GM21717 (cell line): Measurements from ENCODE around the gene ABLIM1.
"Not testable (repeated sequence)": the region's sequence is repeated elsewhere in the genome, so short reads cannot be mapped to it uniquely, and the experiment has no call there.

Source experiments
- ATAC-seq: cut with Tn5 transposase; IDR thresholded peaks from one replicate; pipeline ENCODE4 v1.9.1; 2021; ENCODE audit warnings: mild to moderate bottlenecking, moderate library complexity; ENCODE audit not compliant: unreplicated experiment

The ABLIM1 gene

DNA sequence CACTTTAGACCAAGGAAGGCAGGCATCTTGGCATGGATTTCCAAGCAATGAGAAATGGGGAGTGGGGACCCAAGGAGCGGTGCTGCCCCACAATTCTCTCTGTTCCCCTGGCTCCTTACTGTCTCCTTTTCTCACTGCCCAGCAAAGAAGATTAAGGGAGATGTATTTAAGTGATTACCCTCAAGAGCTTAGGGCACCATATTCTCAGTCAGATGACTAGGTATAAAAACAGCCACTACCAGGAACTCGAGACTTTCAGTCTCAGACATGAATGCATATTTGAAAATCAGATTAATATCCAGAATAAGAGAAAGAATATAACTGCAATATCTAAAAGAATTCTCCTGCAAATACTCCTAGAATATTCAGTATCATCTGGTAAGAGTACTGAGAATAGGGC, at the start of gene ABLIM1:
ABLIM1 (minus strand) TSS at position 101 of the 400 bp plus-strand sequence; CDS start at position 26, 75 bp downstream.
- ATAC-seq, result no peak

DNA sequence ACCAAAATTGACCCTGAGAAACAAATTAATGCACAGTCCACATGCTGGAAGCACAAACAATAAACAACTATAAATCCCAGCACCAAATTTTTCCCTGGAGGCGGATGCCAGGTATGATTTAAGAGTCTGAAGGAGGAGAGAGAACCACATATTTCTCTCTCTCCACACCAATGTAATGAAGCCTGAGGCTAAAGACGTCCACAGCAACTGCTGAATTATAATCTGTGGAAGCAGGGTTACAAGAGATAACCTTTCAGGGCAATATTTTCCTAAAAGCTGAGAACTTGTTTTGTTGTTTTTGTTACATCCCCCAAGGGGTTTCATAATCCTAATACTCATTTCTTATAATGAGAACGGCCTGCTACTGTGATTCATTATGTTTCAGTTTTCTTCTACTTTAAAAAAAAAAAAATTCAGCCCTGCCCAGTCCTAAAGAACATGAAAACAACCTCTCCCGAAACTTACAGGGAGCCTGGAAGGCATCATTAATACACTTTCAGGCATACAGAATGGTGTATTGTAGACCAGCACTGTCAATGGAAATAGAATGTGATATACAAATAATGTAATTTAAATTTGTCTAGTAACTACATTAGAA, 48.5 kb upstream of the ABLIM1 start:
- ATAC-seq, result no peak

DNA sequence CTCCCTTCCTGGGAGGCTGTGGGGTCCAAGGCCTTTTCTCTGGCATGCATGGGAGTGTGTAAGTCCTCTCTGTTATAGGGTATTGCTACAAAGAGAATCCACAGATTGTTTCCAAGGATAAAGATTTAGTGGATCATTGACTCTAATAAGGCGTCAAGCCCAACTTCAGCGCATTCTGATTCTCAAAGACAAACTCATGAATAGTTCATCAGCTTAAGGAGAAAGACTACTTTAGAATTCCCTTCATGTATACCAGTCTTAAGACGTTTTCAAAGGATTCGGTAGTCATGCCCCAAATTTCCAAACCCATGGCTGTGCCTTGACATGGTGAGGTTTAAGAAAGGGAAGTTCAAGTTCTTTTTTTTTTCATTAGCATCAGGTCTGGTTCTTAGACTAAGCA, 46.6 kb upstream of the ABLIM1 start:
- no peak for ATAC-seq

DNA sequence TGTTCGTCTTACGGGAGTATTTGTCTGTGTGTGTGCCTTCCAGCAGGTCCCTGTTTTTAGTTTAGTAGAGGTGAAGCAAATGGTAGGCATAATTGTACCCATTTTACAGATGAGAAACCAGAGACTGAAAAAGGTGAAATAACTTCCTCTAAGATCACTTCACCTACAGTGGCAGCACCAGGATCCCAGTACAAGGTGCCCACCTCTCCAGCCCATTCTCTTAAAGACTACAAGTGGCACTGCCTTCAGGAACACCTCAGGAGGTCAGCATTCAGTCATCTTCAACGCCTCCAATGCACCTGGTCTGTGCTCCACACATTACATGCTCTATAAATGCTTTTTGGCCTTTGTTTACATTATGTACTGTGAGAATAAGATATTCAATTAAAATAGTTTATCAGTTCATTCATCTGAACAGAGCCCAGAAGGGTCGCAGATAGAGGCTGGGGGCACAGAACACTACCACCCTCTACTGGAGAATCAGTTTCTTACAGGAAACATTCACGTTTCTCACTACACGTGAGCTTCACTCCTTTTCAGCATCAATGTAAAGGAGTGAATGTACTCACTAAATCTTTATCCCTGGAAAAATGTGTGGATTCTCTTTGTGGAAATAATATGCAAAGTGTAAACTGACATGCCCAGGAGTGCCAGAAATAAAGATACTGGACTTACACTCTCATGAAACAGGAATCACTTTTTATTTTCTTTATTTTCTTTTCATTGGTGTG, 45.5 kb upstream of the ABLIM1 start:
- no peak for ATAC-seq

DNA sequence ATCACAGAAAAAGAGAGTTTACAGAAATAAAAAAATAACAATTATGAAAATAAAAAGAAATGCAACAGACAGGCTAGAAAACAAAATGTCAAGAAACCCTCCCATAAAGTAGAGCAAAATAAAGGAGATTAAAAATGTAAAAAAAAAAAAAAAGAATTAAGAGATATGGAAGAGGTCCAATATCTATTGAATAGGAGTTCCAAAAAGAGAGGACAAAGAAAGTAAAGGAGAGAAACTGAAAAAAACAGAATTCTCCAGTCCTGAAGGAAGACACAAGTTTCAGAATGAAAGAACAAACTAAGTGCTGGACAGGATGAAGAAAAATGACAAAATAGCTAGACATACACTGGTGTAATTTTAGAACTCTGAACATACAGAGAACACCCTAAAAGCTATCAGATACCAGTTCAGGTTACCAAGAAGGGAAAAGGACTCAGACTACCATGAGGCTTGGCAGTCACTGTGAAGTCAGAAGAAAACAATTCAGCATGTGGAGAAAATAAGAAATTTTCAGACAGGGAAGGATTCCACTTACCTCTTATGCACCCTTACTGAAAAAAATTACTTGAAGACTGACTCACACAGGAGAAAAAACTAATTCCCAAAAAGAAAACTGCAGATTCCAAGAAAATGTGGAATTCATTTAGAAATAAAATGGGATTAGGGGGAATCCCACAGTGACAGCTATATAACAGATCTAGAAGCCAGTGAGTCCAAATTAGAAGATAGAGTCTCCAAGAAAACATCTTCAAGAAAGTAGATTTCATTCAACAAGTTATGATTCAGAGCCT, 40.4 kb upstream of the ABLIM1 start:
- no peak for ATAC-seq

DNA sequence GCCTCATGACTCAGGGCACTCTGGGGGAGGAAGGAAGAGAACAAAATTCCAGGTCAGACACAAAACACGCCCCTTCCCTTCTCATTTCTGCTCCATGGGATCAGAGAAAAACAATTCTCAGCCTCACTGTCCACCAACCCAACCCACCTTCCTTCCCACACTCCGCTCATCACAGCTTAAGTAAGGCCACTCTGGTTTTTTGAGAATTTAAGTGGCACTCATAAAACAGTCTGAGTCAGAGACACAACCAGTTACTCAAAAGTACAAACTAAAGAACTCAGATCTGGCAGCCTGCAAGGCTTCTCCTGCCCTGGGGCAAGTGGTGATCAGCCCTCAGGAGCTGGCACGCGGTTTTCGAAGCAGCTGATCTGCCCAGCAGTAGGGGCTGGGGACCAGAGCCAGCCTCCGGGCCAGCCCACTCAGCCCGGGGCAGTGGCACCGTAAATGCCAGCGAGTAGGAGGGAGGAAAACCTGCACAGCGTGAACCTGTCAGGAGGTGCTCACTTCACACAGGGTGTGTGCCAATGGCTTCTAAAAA, 39.1 kb upstream of the ABLIM1 start:
- ATAC-seq, result no peak

DNA sequence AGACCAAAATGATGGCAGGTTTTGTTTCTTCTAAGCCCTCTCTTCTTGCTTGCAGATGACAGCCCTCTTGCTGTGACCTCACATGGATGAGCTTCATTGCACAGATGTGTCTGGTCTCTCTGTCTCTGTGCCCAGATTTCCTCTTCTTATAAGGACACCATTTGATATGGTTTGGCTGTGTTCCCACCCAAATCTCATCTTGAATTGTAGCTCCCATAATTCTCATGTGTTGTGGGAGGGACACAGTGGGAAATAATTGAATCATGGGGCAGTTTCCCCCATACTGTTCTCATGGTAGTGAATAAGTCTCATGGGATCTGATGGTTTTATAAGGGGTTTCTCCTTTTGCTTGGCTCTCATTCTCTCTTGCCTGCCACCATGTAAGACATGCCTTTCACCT, 38.2 kb upstream of the ABLIM1 start:
- not testable (repeated sequence) for ATAC-seq

DNA sequence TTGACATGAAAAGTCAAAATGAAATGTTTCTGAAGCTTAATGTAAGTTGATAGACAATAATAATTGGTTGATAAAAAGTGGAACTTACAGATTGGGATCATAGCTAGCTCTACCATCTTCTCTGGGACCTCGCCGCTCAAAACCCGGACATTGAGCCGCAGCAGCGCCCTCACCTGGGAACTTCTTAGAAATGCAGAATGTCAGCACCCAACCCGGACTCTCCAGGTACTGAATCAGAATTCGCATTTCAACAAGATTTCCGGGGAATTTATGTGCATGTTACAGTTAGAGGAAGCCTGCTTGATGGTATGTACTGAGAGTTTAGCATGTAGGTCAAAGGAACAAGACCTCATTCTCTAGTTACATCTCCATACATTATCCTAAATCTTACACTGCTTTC, 36.7 kb upstream of the ABLIM1 start:
- no peak for ATAC-seq

DNA sequence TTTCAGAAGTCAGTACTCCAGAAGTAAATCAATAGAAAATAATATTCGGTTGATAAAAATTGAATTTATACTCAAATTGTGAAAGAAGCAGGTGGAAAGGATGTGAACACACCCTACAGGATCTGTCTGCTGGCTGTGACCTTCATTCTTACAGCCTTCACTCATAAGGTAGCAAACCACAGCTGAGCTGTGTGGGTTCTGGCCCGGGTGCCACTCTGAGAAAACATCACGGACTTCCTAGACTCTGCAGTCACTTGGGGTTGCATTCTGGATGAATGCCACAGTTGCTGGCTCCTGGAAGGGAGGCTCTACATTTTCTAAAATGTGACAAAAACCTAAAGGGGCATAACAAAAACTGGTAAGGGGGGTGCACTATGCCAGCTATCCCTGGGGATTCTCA, 36.0 kb upstream of the ABLIM1 start:
- no peak for ATAC-seq

DNA sequence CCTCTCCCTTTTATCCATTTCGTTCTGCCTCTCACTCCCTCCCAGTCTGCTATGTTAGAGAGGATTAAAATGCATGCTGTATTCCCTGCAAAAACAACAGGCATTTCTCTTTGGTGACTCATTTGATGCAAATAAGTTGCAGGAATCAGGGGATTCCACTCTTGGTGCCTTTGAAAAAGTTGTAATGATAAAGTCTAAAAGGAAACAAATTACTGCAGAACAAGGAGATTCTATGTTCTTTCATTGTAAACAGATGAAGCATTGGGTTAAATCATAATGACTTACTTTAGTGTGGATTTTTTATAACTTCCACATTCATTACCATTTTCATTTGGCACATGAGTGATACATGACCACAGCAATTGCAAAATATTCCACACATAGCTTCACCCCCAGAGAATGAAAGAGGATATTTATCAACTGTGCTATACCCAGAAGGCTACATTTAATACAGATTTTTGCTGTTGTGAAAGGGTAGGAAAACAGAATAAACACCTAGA, 33.4 kb upstream of the ABLIM1 start:
- no peak for ATAC-seq

DNA sequence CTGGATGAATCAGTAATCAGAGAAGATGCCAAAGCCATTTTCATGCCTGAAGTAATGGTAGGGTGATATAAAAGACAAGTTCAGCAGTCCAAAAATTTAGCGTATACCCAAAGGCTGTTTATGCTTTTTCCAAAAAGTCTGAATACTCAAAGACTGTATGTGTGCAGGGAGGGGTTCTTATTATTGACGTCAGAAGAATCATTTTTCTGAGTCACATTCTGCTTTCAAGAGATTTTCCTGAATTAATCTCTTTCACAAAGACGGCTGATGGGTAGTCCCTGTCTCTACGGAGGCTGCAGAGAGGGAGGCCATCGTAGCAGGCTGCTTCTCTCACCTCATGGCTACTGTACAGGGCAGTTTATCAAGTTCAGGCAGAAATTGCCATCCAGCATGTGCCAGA, 30.7 kb upstream of the ABLIM1 start:
- ATAC-seq, result no peak

DNA sequence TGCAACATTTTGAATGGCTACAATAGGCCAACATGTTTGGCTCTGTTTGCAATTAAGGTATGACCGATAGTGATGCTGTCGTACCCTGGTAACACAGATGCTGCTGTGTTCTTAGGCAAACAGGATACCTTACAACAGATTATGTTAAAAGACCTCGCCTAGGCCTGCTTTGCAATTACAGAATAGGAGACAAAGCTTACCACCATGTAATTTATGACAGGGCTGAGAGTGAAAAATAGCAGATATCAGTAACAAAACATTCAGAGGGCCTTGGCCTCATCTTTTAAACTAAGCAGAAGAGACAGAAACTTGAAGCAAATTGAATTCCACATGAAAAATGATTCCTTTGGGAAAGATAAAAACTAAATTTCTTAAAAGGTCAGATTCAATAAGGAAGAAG, 29.4 kb upstream of the ABLIM1 start:
- no peak for ATAC-seq

DNA sequence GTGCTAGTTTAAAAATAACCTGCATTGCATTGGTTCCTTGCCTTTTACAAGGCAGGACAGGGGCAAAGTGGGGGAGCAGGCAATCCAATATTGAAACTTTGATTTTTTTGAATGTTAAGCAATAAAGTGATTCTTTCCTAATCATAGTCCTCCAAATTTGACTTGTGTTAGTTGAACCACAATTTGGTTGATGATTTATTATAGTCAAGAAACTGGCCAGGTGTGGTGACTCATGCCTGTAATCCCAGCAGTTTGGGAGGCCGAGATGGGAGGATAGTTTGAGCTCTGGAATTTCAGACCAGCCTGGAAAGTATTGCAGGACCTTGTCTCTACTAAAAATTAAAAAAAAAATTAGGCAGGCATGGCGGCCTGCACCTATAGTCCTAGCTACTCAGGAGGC, 27.9 kb upstream of the ABLIM1 start:
- no peak for ATAC-seq

DNA sequence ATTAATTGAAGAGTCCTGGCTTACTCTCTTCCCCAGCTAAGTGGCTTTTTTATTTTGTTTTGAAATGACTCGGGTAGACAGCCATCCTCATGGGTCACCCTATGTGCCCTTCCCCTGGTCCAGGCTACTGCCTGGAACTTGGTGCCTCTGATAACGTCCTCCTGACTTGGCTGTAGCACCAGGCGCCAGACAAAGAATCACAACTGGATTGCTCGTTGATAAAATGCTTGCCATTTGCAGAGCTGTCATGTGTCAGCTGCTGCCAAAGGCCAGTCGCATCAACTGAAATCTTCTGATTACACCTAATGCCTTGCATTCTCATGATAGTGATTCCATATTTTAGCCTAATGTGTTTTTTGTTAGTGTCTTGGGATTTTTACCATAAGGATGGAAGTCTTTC, 27.4 kb upstream of the ABLIM1 start:
- no peak for ATAC-seq

DNA sequence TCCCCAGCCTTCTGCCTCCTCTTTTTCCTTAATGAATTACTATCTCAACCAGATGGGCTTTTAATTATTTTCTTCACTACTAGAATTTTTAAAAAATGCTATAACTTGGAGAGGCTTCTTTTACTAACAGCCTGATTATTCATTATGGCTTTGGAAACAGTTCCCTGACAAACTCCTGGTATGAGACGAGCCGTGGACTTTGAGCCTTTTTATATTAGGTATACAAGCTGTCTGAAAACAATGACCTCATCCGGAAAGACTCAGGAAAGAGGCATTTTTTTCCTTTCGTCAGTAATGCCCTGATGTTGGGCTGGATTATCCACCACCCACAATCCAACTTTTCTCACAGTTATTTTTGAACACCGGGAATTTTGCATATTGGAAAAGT, 26.7 kb upstream of the ABLIM1 start:
- no peak for ATAC-seq

DNA sequence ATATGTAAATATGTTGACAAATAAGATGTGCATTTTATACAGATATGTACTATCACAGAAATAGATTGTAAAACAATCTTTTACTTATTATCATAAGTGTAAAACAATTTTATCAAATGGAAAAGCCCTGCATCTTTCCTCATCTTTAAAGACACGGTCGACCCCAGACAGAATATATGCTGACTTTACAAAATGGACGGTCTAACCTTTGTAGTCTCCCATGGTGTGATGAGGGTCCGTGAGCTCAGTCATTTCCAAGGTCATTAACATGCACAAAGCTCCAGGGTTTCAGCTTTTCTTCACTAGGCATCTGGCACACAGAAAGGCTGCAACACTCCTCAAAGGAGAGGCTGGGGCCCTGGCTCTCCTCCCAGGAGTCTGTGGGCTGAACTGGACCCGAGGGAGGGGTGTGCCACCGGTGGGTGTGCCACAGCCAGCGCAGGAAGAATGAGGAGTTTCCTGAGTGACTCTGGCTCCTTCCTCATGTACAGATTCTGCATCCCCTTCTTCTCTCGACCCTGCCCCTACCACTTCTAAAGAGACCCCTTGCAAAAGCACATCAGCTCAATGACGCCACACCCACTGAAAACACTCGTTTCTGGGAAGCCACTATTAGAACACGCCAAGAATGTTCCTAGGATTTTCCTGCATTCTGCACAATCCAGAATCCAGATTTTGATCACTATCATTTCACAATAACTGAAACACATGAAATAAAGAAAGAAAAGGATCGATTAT, 26.2 kb upstream of the ABLIM1 start:
- ATAC-seq, result no peak

DNA sequence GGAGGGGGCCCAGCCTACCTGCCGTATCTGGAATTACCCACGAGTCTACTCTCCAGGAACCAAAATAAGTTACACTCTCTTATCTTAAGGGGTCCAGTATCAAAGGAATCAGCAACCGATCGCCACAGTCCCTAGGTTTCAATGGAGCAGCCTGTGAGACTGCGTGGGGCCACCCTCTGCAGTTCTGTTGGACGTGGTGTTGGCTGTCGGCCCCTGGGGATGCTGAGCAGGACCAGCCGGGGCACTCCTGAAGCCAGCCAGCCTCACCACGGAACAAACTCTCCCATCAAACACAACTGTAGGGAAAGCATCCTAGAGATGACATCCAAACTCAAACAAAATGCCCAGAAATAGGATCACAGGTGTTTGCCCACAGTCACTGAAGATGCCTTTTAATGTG, 25.5 kb upstream of the ABLIM1 start:
- ATAC-seq, result no peak

DNA sequence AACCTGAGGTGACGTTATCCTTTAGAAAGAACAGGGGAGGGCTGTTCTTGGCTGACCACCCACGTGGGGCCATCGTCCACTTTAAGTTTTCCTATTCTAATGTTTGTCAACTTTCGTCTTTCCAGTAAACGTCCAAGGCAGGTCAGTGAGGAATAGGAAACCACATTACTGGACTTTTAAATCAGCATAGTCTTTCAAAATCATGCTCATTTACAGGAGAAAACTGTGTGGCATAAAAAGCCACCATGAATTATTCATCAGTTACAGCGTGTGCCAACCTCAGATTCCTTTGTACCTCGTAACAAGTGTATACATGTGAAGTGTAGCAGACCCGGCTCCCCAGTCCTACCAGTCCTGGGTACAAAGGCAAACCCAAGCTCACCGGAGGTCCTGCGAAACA, 25.1 kb upstream of the ABLIM1 start:
- ATAC-seq, result no peak

DNA sequence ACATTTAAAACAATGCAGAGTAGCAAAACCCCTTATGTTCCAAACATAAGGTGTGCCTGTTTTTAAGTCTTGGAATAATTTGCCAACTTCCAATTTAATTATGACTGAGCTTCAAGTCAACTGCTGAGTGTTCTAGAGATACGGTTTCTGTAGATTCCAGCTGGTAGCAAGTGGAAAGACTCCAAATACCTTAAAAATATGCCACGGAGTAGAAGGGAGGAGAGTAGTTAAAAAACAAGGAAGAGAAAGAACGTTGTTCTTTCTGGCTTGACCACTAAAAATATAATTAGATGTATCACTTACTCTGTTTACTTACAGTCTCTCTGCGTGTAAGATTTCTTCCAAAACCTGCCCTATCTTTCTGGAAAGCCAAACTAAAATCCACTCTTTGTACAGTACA, 24.5 kb upstream of the ABLIM1 start:
- no peak for ATAC-seq

DNA sequence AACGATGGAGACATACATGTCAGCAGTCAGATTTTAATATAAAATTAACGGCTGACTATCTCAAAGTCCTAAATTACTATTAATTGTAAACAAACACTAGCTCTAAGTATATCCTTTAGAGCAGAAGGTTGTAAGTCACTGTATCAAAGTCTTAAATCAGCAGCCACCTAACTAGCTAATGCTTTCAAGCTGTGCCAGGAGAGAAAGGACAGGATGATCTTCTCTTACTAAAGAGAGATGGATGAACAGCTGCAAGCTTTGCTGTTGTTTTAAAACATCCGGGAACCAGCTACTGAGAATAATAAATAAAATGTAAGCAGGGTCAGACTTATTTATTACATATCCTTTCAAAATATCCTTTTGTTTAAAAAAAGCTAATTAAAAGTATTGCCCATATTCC, 24.0 kb upstream of the ABLIM1 start:
- ATAC-seq, result no peak

DNA sequence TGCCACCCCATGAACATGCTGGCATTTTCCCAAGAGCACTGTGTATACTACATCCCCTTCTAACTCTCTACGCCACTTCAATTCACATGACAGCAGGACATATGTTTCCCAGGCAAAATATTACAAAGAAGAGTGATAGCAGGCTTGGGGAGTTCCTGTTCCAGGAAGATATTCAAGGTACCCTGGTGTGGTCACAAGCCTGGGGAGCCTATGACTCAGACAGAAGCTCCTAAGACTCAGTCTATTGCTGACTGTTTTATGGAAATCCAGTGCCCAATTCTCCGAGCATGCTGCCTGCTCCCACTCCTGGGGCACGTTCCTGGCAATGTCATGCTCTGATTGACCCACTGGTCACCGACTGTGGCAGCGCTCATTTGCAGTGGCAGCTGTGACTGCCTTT, 23.5 kb upstream of the ABLIM1 start:
- no peak for ATAC-seq
